HFFc6 (cell line): Measurements from ENCODE around the gene UGP2. TPM values are rescaled to one million over a fixed set of nuclear protein-coding genes. Genes with fewer than 3 reads are reported as not detected.

Source experiments
- DNase-seq: peaks from one replicate; pipeline ENCODE4 v3.0.0-alpha.2; 2018
- H3K27ac Mint-ChIP-seq: 2 replicates; pipeline ENCODE4 v1.8.0; 2020; ENCODE audit warnings: mild to moderate bottlenecking, mixed read lengths
- H3K27me3 Mint-ChIP-seq: 2 replicates; pipeline ENCODE4 v1.8.0; 2021; ENCODE audit warnings: mild to moderate bottlenecking, moderate library complexity, mixed read lengths; ENCODE audit not compliant: insufficient read depth
- H3K36me3 Mint-ChIP-seq: 2 replicates; pipeline ENCODE4 v1.8.0; 2021; ENCODE audit warnings: low read depth, mixed read lengths
- H3K4me1 Mint-ChIP-seq: 2 replicates; pipeline ENCODE4 v1.8.0; 2020; ENCODE audit warnings: low read depth, mixed read lengths
- H3K4me3 Mint-ChIP-seq: 2 replicates; pipeline ENCODE4 v1.8.0; 2020; ENCODE audit warnings: mild to moderate bottlenecking, moderate library complexity, mixed read lengths
- H3K9me3 Mint-ChIP-seq: 2 replicates; pipeline ENCODE4 v1.8.0; 2020; ENCODE audit warnings: mild to moderate bottlenecking, mixed read lengths
- long read RNA-seq: library from polyadenylated mRNA; unstranded; transcript quantifications from one replicate; pipeline ENCODE4 v2.0.0, GENCODE V29; 2019
- total RNA-seq, 6 experiments: library from RNA; stranded (reverse); fragmentation: NEBNext Ultra II Directional; extraction: Animal tissue kit (Norgen Biotek cat#: 25700); gene quantifications; 2 replicates in 1 of 6; 3 replicates in 5 of 6; pipeline ENCODE4 v1.2.3, GENCODE V29; 2021
- TF ChIP-seq, protein P1 (sequence below): fragments of 200-600 bp; sonication (generic); IDR thresholded peaks from 2 replicates; pipeline ENCODE4 v1.5.0; 2021; ENCODE audit warnings: antibody characterized with exemption, mild to moderate bottlenecking

The UGP2 gene
- 100 to 1,000 TPM; 150 to 199 (median 172) TPM for total RNA-seq
- long read RNA-seq, transcript UGP2-207 (11 exons, 2,057 nt), result minor isoform, 6 of 213 reads
- long read RNA-seq, transcript UGP2-201 (10 exons, 2,338 nt), result major isoform, 121 of 213 reads
- long read RNA-seq, transcript UGP2-202 (10 exons, 2,136 nt), result minor isoform, 42 of 213 reads
- long read RNA-seq, partial matches to known transcripts, result 23 of 213 reads
- long read RNA-seq, other reads (novel, unspliced or antisense), result 21 of 213 reads

DNA sequence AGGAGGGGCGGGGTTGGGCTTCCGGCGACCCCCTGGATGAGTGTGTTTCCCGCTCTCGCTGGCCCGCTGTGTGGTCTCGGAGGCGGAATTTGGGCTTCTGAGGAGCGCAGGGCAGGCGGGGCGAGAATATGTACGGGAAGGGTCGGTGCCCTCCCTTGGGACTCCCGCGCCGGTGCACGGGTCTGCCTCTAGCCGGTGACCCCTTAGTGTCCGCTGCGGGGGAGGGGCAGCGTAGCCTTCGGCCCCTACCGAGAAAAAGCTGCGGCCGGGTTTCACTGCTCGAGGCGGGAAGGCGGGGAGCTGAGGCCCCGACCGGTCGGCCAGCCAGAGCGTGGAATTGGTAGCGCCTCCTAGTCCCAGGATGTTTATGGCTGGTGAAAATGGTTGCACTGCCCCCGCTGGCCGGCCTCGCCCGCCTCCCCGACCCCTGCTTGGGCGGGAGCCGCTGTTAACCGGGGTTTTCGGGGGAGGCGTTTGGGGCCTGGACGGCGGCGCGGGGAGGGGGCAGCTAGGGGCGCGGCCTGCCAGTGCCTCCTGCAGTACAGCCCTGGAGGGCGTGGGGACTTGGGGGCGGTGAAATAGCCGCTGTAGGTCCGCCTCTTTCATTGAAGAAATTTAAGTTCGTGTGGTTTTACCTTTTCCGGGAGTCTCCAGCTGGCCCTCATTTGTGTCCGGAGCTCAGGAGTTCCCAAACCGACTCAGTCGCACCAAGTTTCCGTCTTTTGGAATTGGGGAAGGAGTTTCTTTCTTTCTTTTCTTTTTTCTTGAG, at the start of gene UGP2:
TSS of gene UGP2 (plus strand) at position 643 of the 769 bp plus-strand sequence. CDS start 290 bp downstream, outside the sequence.
- Mint-ChIP-seq H3K9me3 (no peaks in the 10 kb centered on the region; the same call in 1 of the 2 replicates), H3K27ac (peak within 1 kb of the TSS; percentile 95), H3K36me3 (peaks cover 33% of the 10 kb centered on the region), H3K4me1 (peaks cover 57% of the 10 kb centered on the region), H3K27me3 (peaks cover 4% of the 10 kb centered on the region), H3K4me3 (peak within 1 kb of the TSS; percentile 98)
- peak; percentile 90 for DNase-seq
- TF ChIP-seq, protein P1, sequence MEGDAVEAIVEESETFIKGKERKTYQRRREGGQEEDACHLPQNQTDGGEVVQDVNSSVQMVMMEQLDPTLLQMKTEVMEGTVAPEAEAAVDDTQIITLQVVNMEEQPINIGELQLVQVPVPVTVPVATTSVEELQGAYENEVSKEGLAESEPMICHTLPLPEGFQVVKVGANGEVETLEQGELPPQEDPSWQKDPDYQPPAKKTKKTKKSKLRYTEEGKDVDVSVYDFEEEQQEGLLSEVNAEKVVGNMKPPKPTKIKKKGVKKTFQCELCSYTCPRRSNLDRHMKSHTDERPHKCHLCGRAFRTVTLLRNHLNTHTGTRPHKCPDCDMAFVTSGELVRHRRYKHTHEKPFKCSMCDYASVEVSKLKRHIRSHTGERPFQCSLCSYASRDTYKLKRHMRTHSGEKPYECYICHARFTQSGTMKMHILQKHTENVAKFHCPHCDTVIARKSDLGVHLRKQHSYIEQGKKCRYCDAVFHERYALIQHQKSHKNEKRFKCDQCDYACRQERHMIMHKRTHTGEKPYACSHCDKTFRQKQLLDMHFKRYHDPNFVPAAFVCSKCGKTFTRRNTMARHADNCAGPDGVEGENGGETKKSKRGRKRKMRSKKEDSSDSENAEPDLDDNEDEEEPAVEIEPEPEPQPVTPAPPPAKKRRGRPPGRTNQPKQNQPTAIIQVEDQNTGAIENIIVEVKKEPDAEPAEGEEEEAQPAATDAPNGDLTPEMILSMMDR, result peak; percentile 73

DNA sequence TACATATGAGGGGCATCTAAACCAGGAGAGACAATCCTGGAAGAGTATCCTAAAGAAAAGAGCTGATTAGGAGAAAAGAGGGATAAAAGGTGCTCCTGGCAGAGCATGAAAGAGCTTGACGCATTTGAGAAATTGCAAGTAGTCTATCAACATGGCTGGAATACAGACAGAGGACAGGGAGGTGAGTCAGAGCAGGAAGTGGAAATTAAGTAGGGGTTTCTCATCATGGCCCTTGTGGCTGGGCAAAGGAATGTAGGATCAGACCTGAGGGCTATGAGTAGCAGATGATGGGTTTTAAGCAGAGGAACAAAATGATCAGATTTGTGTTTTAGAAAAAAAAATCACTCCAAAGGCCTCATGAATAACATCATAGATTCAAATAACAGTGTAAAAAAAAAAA, 49.2 kb upstream of the UGP2 start:
- no peaks in the 10 kb centered on the region; the same call in 1 of the 2 replicates for H3K27me3 Mint-ChIP-seq
- no peaks in the 10 kb centered on the region for H3K9me3 Mint-ChIP-seq
- peak overlapping the region; percentile 58 for H3K4me3 Mint-ChIP-seq
- peaks cover 84% of the 10 kb centered on the region for H3K4me1 Mint-ChIP-seq
- DNase-seq, result peak; percentile 92
- TF ChIP-seq, protein P1, result no peak; the same call in 1 of the 2 replicates
- H3K36me3 Mint-ChIP-seq, result peaks cover 10% of the 10 kb centered on the region; the same call in 1 of the 2 replicates
- peak overlapping the region; percentile 90 for H3K27ac Mint-ChIP-seq

DNA sequence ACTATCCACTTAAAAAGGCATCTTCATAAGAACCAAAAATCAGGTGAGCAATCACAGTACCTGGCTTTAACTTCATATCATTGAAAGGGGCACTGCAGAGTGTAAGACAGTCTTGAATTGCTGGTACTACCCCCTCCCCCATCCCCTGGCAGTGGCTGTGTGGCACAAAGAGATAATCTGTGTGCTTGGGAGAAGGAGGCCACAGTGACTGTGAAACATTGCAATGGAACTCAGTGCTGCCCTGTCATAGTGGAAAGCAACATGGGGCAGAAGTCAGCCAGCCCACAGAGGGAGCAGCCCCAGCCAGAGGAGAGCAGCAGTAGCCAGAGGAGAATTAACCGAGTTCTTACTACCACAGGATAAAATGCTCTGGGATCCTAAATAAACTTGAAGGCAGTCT, 45.3 kb upstream of the UGP2 start:
- TF ChIP-seq, protein P1, result no peak

DNA sequence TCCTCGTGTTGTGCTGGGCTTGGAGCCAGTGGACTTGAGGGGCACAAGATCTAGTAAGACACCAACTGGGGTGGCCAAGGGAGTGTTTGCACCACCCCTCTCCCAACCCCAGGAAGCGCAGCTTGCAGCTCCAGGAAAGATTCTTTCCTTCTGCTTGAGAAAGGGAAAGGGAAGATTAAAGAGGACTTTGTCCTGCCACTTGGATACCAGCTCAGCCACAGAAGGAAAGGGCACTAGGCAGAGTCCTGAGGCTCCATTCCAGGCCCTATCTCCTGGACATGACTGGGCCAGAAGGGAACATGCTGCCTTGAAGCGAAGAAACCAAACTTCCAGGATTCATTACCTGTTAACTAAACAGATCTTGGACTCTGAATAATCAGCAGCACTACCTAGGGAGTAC, 44.9 kb upstream of the UGP2 start:
- TF ChIP-seq, protein P1, result no peak
- Mint-ChIP-seq H3K4me1 (peaks cover 45% of the 10 kb centered on the region), H3K36me3 (peaks cover 18% of the 10 kb centered on the region; the same call in 1 of the 2 replicates), H3K4me3 (no peak overlapping the region), H3K9me3 (no peaks in the 10 kb centered on the region; the same call in 1 of the 2 replicates), H3K27me3 (no peaks in the 10 kb centered on the region), H3K27ac (no peak overlapping the region)
- no peak for DNase-seq

More for the DNA sequence above, 45.3 kb upstream of the UGP2 start:
- H3K9me3 Mint-ChIP-seq, result no peaks in the 10 kb centered on the region; the same call in 1 of the 2 replicates
- H3K27me3 Mint-ChIP-seq, result no peaks in the 10 kb centered on the region
- no peak overlapping the region for H3K27ac Mint-ChIP-seq
- no peak for DNase-seq
- no peak overlapping the region for H3K4me3 Mint-ChIP-seq
- H3K4me1 Mint-ChIP-seq, result peaks cover 49% of the 10 kb centered on the region
- H3K36me3 Mint-ChIP-seq, result peaks cover 14% of the 10 kb centered on the region; the same call in 1 of the 2 replicates

DNA sequence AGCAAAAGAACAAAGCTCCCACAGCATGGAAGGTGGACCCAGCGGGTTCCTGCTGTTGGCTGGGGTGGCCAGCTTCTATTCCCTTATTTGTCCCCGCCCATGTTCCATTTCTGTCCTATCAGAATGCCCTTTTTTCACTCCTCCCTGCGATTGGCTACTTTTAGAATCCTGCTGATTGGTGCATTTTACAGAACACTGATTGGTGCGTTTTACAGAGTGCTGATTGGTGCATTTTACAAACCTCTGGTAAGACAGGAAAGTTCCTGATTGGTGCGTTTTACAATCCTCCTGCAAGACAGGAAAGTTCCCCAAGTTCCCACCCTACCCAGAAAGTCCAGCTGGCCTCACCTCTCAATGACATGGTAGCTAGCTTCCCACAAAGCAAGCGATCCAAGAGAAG, 40.2 kb upstream of the UGP2 start:
- no peak for DNase-seq
- no peak overlapping the region for H3K4me3 Mint-ChIP-seq
- H3K9me3 Mint-ChIP-seq, result peaks cover 3% of the 10 kb centered on the region; the same call in 1 of the 2 replicates
- peaks cover 3% of the 10 kb centered on the region for H3K4me1 Mint-ChIP-seq
- H3K27me3 Mint-ChIP-seq, result peaks cover 2% of the 10 kb centered on the region; the same call in 1 of the 2 replicates
- TF ChIP-seq, protein P1, result no peak
- H3K36me3 Mint-ChIP-seq, result peaks cover 13% of the 10 kb centered on the region; the same call in 1 of the 2 replicates
- H3K27ac Mint-ChIP-seq, result no peak overlapping the region
